Uterus (tissue), 2 donors: ENCODE results near the gene RRBP1.

Experiments used
- POLR2A ChIP-seq, 2 donors: fragments of 450-650 bp; IDR thresholded peaks; one replicate each; pipeline ENCODE4 v1.6.1; 2016; ENCODE audit warnings: antibody characterized with exemption in 2 of 2, mild to moderate bottlenecking in 1 of 2, moderate library complexity in 1 of 2
- TF ChIP-seq, protein P1 (sequence below), 4 experiments: fragments of 200-600 bp in 2 of 4; fragments of 450-650 bp in 2 of 4; sonication (generic) in 2 of 4; IDR thresholded peaks; one replicate each; pipeline ENCODE4 v1.5.1; 2016 to 2019; ENCODE audit warnings: antibody characterized with exemption in 4 of 4, mild to moderate bottlenecking in 2 of 4, moderate library complexity in 1 of 4

DNA sequence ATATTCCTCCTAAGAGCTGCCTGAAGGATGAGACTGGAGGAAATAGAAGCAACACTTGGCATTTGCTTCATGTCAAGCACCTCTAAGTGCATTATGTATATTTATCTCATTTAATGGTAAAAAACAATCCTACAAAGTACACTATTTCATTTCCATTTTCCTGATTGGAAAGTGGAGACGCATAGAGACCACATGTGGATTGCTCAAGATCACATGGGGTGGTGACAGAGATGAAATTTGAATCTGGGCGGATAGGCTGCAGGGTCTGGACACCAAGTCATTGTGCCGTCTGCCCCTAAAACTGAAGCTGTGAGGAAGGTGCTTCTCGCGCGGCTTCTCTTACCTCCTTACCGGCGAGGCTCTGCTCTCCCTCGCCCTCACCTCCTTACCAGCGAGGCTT, 48.0 kb upstream of the RRBP1 start:
- no peak for TF ChIP-seq POLR2A (IDR thresholded peaks at IDR 0.05)
- TF ChIP-seq, protein P1, sequence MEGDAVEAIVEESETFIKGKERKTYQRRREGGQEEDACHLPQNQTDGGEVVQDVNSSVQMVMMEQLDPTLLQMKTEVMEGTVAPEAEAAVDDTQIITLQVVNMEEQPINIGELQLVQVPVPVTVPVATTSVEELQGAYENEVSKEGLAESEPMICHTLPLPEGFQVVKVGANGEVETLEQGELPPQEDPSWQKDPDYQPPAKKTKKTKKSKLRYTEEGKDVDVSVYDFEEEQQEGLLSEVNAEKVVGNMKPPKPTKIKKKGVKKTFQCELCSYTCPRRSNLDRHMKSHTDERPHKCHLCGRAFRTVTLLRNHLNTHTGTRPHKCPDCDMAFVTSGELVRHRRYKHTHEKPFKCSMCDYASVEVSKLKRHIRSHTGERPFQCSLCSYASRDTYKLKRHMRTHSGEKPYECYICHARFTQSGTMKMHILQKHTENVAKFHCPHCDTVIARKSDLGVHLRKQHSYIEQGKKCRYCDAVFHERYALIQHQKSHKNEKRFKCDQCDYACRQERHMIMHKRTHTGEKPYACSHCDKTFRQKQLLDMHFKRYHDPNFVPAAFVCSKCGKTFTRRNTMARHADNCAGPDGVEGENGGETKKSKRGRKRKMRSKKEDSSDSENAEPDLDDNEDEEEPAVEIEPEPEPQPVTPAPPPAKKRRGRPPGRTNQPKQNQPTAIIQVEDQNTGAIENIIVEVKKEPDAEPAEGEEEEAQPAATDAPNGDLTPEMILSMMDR (IDR thresholded peaks at IDR 0.05): no peak
